ENCODE measurements around the gene MTHFS.
"Not testable (repeated sequence)": the region's sequence is repeated elsewhere in the genome, so short reads cannot be mapped to it uniquely, and the experiment has no call there.

MTHFS gene

DNA sequence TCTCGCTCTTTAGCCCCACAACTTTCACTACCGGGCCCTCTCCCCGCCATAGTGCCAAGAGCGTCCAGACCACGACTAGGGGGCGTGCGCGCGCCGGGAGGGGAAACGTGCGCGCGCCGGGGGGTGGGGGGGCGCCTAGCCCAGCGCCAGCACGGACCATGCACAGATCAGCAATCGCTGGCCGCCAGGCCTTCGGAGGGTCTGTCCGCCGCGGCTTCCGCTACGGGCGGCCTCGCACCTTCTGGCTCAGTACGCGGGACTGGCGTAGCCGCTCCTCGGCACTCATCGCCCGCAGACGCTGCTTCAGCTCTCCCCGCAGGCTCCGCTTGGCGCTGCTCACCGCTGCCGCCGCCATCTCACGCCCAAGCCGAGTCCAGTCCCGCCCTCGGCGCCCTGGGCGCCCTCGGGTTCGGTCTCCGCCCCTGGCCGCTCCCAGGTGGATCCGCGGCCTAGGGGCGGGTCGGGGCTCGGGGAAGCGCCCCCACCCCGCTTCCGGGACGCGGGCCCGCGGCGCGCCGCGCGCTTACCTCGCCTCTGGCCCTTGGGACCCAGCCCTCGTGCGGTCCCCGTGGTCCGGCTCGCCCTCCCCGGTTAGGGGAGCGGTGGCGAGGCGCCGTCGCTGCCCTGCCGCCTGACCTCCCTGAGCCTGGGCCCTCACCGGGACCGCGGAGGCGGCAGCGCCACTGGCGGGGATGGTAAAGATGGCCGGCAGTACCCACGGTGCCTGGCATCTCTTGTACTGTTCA, at the start of gene MTHFS:
TSS of gene MTHFS (minus strand) at position 381 of the 746 bp plus-strand sequence. CDS start at position 355, 26 bp downstream.
- DNase-seq (ENCODE audit: low spot score), result peak; percentile 77

DNA sequence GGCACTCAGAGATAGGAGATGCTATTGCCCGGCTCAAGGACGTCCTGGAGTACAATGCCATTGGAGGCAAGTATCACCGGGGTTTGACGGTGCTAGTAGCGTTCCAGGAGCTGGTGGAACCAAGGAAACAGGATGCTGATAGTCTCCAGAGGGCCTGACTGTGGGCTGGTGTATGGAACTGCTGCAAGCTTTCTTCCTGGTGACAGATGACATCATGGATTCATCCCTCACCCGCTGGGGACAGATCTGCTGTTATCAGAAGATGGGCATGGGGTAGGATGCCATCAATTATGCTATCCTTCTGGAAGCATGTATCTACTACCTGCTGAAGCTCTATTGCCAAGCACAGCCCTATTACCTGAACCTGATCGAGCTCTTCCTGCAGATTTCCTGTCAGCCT, 47.8 kb upstream of the MTHFS start:
- DNase-seq (ENCODE audit: low spot score), result no peak

DNA sequence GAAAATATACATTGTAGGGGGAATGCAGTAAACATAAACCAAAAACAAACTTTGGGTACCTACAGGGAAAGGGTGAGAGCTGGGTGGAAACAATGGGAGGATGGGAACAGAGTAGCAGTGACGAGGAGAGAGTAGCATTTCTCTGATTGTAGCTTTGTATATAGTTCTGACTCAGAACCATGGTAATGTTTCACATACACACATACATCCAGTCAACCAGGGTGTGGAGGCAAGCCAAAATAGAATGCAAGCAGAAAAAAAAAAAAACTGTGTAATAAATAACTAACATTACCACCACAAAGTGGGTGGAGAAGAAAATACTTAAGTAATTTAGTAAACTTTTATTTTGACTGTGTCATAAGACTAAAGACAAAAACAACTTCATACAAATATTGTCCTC, 47.0 kb upstream of the MTHFS start:
- no peak for DNase-seq (ENCODE audit: low spot score)

DNA sequence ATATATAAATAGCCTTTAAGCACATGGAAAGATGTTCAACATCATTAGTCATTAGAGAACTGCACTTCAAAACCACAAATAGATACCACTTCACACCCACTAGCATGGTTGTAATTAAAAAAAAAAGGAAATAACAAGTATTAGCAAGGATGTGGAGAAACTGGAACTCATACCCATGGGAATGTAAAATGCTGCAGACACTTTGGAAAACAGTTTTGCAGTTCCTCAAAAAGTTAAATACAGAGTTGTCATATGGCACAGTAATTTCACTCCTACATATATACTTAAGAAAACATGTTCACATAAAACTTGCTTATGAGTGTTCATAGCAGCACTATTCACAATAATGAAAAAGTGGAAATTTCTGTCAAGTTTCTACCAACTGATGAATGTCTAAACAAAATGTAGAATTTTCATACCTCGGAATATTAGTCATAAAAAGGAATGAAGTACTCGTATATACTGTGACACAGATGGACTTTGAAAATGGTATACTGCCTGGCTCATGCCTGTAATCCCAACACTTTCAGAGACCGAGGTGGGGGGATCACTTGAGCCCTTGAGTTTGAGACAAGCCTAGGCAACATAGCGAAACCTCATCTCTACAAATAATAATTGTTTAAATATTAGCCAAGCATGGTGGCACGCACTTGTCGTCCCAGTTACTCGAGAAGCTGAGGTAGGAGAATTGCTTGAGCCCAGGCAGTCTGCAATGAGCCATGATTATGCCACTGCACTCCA, 46.1 kb upstream of the MTHFS start:
- no peak for DNase-seq (ENCODE audit: low spot score)

DNA sequence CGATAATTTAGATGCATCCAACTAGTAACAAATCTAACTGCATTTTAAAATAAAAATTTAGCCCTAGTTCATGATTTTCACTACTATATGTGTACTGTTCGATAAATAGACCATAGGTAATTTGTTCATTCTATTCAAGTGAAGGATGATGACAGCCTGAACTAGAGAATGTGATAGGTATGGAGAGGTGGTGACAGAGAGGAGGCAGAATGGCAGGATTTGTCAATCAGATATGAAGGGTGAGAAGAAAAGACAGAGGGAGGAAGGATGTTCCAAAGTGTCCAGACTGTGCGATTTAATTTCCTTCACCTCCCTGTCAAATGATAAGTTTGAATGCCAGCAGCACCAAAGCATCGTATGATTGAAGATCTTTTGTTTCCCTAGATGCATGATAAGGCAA, 42.6 kb upstream of the MTHFS start:
- DNase-seq (ENCODE audit: low spot score), result no peak

DNA sequence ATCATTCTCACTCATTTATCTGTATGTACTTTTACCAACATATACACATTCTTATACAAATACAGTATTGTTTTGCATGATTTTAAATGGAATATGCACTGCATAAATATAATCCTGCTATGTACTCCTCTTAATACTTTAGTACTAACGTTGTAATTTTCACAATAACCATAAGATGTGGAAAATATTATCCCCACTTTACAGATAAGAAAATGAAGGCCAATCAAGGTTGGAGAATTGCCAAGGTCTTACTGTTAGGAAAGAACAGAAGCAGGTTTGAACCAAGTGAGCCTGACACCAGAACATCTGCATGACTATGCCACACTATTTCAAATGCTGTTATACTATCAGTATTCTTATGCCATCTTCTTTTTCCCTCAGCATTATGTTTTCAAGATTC, 41.3 kb upstream of the MTHFS start:
- DNase-seq (ENCODE audit: low spot score), result no peak

DNA sequence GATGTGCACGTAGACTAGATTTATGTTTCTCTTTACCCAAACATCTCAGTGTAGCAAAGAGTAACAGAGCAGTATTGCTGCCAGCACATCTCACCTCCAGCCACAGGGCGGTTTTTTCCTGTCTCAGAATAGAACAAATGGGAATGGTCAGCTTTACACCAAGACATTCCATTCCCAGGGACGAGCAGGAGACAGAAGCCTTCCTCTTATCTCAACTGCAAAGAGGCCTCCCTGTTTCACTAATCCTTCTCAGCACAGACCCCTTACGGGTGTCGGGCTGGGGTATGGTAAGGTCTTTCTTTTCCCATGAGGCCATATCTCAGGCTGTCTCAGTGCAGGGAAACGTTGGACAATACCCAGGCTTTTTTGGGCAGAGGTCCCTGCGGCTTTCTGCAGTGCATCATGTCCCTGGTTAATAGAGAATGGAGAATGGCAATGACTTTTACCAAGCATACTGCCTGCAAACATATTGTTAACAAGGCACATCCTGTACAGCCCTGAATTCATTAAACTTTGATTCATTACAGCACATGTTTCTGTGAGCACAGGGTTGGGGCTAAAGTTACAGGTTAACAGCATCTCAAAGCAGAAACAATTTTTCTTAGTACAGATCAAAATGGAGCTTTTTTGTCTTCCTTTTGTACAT, 38.9 kb upstream of the MTHFS start:
- DNase-seq (ENCODE audit: low spot score), result not testable (repeated sequence)

DNA sequence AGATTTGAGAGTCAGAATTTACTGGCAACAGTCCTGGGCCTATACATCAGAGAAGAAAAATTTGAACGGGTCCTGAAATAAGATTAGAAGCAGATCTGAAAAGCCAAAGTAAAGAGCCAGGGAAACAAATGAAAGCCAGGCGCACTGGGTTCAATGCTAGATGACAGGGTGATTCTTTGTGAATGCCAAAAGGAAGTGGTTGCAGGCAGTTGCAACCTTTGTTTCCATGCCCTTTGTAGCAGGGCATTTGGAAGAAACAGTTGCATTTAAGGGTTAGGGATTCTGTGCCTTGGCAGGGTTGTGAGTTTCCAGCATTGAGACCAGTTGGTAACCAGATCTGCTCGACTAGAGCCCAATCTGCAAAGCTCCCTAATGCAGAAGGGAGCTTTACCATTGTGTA, 36.4 kb upstream of the MTHFS start:
- no peak for DNase-seq (ENCODE audit: low spot score)

DNA sequence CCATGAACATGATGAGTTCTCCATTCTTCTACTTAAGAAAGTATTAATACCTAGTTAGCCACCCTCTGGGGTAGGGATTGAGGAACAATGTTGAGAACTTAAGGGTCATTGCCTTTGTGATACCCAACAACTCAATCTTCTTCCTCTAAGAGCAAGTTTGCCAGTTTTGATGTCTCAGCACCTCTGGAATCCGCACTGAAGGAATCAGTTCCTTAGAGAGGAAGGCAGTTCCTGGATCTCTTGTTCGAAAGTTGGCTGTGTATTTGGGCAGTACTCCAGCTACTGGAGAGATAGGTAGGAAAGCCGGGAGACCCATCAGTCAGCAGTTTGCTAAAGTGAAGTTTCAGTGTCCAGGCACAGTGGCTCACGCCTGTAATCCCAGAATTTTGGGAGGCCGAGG, 35.6 kb upstream of the MTHFS start:
- DNase-seq (ENCODE audit: low spot score), result peak; percentile 29

DNA sequence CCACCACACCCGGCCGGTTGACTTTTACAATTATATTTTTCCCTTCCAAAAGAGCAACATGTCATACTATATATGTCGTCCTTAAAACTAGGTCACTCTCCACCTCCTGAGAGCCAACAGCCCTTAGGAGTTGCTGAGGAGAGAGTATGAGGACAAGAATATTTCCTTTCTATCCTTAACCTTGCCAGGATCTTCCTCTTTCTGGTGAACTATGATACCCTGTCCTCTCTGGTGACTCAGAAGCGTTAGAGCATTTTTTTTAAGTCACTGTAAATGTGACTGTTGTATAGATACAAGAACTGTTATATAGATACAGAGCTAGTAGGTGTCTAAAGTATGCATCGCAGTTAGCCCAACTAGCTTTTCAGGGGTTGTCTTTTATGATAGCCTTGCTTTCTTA, 33.7 kb upstream of the MTHFS start:
- DNase-seq (ENCODE audit: low spot score), result no peak

DNA sequence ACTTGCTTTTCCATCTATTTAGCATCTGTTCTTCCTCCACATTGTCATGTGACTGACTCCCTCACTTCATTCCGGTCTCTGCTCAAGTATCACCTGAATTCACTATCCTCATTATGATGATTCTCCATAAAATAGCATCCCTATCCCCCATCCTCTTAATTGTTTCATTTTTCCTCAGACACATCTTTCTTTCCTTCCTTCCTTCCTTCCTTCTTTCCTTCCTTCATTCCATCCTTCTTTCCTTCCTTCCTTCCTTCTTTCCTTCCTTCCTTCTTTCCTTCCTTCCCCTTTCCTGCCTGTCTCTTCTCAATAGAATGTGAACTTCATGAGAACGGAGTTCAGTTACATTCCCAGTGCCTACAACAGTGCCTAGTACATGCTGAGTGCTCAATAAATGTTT, 32.6 kb upstream of the MTHFS start:
- DNase-seq (ENCODE audit: low spot score), result no peak

DNA sequence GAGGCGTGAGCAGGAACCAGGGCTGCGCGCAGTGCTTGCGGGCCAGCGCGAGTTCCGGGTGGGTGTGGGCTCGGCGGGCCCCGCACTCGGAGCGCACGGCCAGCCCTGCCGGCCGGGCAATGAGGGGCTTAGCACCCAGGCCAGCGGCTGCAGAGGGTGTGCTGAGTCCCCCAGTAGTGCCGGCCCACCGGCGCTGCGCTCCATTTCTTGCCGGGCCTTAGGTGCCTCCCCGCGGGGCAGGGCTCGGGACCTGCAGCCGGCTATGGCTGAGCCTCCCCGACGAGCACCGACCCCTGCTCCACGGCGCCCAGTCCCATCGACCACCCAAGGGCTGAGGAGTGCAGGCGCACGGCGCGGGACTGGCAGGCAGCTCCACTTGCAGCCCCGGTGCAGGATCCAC, 29.3 kb upstream of the MTHFS start:
- not testable (repeated sequence) for DNase-seq (ENCODE audit: low spot score)

DNA sequence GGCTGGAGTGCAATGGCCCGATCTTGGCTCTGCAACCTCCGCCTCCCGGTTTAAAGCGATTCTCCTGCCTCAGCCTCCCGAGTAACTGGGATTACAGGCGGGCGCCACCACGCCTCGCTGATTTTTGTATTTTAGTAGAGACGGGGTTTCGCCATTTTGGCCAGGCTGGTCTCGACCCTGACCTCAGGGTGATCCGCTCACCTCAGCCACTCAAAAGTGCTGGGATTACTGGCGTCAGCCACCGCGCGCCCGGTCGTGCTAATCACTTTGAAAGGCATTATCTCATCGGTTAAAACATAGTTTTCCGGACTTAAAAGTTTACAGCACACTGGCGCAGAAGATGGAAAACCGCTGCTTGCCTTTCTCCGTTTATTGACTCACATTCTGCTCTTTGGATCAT, 27.6 kb upstream of the MTHFS start:
- DNase-seq (ENCODE audit: low spot score), result no peak

DNA sequence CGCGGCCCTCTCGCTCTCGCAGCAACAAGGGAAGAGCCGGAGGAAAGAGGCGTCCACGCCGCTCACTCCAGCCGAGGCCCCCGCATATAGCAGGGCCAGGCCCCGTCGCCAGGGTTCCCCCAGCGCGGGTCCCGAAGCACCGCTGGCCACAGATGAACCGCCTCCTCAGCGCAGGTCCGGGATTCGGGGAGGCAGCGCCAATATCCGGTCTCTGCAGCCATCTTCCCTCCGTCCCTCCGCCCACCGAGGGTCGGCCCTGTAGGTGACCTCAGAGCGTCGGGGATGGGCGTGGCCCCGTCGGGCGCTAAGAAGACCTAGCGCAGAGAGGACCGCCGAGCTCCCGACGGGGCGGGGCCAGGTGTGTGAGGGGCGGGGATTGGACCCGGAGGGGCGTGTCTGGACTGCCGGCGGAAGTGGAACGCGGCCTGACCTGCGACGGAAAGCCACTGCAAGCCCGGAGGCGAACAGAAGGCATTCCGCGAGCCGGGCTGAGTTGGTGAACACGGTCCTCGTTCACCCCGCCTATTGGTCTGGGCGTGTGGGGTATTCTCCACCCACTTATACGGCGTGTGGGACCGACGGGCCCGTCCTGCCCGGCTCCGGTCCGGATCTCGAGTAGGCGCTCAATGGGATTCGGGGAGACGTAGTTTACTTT, 26.8 kb upstream of the MTHFS start:
- DNase-seq (ENCODE audit: low spot score), result peak; percentile 79

DNA sequence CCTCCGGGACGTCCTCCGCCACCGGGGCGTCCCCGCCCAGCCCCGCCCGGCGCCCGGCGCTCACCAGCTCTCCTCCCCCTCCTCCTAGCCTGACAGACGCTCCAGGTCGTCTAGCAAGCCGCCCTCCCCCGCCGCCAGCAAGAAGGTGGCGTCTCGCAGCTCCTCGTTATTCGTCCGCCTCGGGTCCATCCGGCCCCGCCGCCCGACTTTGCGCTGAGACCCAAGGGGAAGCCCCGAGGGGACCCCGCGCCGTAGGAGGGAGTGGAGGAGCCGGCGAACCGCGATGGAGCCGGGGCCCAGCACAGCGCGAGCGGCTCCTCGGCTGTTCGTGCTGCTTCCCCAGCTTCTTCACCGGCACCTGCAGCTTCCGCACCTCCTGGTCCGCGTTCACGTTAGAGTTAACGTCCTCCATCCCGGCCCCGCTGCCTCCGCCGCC, 26.3 kb upstream of the MTHFS start:
- DNase-seq (ENCODE audit: low spot score), result peak; percentile 26

DNA sequence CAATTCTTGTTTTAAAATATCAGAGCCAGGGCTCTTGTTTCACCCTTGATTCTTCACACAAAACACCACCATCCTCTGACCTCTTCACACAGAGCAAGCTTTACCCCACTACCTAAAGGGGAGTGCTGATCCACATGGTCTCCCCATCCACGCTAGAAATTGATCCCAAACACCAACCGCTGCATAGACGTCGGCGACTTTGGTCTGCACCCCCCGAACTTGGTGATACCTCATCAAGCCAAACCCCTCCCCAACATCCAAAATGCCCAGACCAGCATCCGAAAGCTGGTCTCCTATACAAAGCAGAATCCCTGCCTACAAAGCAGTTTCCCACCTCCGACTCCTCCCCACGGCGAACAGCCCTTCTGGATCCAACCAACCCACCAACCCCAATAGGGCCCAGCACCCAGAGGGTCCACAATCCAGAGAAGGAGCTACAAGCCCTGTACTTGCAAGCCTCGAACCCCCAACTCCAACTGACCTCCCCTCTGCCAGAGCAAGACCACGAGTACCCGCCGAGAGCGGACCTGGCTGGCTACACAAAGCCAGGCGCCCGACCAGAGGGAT, 25.8 kb upstream of the MTHFS start:
- DNase-seq (ENCODE audit: low spot score), result no peak

DNA sequence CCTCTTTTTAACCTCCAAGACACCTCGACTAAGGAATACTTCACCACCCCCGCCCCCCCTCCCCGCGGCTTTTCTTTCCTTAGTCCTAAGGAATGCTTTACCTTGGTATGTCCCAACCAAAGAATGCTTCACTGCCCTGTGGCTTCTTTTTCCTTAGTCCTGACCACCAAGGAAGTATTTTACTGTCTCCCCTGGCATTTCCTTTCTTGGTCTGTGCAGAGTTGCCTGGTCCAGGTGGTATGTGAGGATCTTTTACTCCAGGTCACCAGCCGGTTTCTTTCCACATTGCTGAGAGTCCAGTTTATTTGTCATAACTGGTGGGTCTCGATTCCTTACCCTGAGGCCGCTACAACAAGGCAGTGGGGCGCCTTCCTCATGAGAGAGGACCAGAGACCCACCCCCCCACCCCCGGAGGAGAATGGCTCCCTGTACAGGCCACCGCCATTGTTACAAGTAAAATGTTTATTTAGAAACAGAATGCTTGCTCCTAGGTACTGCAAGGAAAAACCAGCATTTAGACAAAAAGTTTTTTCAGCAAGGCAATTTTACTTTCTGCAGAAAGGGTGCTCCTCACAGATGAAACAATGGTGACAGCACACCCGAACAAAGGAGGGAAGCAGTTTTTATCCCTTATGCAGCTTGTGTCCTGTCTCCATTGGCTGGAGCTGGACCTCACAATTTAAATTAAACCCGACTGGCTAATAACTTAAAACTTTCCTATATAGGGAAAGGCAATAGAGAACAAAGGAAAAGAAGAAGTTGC, 23.1 kb upstream of the MTHFS start:
- DNase-seq (ENCODE audit: low spot score), result no peak

DNA sequence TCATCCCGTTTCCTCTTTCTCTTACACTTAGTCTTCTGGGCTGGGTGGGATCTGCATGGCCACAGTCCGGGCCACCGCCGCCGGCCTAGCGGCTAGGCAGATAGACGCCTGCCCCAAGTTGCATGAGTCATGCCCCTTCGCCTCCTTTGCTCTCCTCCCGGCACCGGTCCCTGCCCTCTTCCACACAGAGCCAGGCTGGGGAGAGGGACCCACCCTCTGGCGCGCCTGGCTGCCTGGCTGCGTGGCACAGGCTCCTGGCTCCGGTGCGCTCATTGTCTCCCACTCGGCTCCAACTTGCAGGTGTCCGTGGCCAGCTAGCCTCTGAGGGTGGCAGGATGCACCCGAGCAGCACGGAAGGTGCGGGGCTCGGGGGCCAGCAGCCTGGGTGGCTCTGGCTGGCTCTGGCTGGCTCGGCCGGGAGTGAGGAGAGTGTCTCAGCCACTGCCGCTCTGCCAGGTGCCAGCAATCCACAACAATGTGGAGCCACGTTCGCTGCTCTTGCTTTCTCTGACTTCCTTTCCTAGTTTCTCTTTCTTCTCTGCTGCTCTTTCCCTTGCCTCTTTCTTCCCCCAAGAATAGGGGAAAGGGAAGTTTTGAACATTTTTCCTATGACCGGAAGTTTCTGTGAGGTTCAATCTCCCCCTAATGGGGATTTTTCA, 22.4 kb upstream of the MTHFS start:
- no peak for DNase-seq (ENCODE audit: low spot score)

DNA sequence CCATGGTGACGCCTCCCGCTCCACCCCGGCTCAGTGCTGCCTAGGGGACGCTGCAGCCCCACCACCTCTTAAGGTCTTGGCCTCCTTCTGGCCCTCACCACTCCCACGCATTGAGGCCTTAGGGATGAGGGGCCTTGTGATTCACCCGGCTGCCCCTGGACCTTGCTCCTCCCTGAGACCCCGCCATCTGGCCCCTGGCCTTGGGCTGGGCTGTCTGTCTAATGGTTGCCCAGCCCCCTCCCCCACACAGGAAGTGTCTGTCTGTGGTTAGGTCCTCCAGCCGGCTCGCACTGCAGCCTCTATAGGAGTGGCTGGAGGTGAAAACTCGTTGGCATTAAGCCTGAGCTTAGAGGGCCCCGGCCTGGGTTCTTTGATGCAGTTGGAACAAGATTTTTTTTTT, 21.5 kb upstream of the MTHFS start:
- no peak for DNase-seq (ENCODE audit: low spot score)

DNA sequence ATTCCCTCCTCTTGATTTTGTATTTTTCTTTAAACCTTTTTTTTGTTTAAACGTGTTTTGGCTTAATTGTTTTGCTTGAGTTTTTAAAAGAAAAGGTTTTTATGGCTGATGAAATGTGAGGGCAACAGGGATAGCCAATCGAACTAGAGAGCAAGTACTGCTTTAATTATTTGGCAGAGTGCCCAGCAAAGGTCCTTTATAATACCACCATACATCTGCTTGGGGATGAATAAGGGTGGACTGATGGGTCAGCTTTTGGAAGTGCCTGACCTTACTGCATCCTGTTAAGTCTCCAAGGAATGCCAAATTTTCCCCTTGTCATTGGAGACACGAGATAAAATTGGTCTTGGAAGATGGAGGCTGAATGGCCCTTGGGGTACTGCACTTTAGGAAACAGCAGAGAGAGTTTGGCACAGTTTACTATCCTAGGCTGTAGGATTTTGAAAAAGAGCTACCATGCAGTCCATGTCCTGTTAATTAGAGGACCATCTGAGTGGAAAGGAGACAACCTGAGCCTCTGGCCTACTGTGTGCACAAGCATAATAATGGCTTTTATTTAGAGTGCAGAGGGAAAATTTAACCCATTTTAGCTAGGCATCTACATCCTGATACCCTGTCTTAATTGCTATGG, 19.8 kb upstream of the MTHFS start:
- no peak for DNase-seq (ENCODE audit: low spot score)
